DOHH2 (cell line): Measurements from ENCODE around the gene CYP4A22.

Experiments used
- H3F3A ChIP-seq: fragments of 200-600 bp; sonication (generic), shearing (Covaris generic); 2 replicates; pipeline ENCODE4 v1.6.0; 2016; ENCODE audit warnings: antibody characterized with exemption, mild to moderate bottlenecking; ENCODE audit not compliant: control insufficient read depth, insufficient read depth
- H3K27ac ChIP-seq: fragments of 200-600 bp; sonication (generic); 2 replicates; pipeline ENCODE4 v1.5.1; 2014; ENCODE audit warnings: low read depth, mild to moderate bottlenecking, low read length, moderate library complexity
- H3K27me3 ChIP-seq: fragments of 200-600 bp; sonication (generic); 2 replicates; pipeline ENCODE4 v1.6.1; 2014; ENCODE audit warnings: mild to moderate bottlenecking, low read length, mixed read lengths; ENCODE audit not compliant: control insufficient read depth
- H3K36me3 ChIP-seq: fragments of 200-600 bp; sonication (generic); 2 replicates; pipeline ENCODE4 v1.6.1; 2014; ENCODE audit warnings: mild to moderate bottlenecking, low read length, moderate library complexity, mixed read lengths; ENCODE audit not compliant: control insufficient read depth
- H3K4me1 ChIP-seq: fragments of 200-600 bp; sonication (generic); 2 replicates; pipeline ENCODE4 v1.6.1; 2014; ENCODE audit warnings: mild to moderate bottlenecking, low read length, mixed read lengths; ENCODE audit not compliant: control insufficient read depth
- H3K4me2 ChIP-seq: fragments of 200-600 bp; sonication (generic); 2 replicates; pipeline ENCODE4 v1.6.0; 2014; ENCODE audit warnings: mild to moderate bottlenecking, low read length, moderate library complexity
- H3K4me3 ChIP-seq: fragments of 200-600 bp; sonication (generic); 2 replicates; pipeline ENCODE4 v1.5.1; 2014; ENCODE audit warnings: mild to moderate bottlenecking, low read length, mixed read lengths
- H3K79me2 ChIP-seq: fragments of 200-600 bp; sonication (generic); 2 replicates; pipeline ENCODE4 v1.6.1; 2014; ENCODE audit warnings: mild to moderate bottlenecking, low read length, mixed read lengths; ENCODE audit not compliant: control insufficient read depth
- H3K9me2 ChIP-seq: fragments of 200-600 bp; sonication (generic); replicated peaks from 2 replicates; pipeline ENCODE4 v1.6.1; 2014; ENCODE audit warnings: mild to moderate bottlenecking, low read length, mixed read lengths; ENCODE audit not compliant: control insufficient read depth
- H3K9me3 ChIP-seq: fragments of 200-600 bp; sonication (generic); 2 replicates; pipeline ENCODE4 v1.6.1; 2014; ENCODE audit warnings: antibody characterized with exemption, low read length, mixed read lengths; ENCODE audit not compliant: control insufficient read depth, insufficient read depth
- H4K20me1 ChIP-seq: fragments of 200-600 bp; sonication (generic); 2 replicates; pipeline ENCODE4 v1.6.0; 2014; ENCODE audit warnings: low read depth, mild to moderate bottlenecking, antibody characterized with exemption, low read length, moderate library complexity; ENCODE audit not compliant: control insufficient read depth, insufficient read depth
- EZH2phosphoT487 ChIP-seq: fragments of 200-600 bp; sonication (generic); IDR thresholded peaks from 2 replicates; pipeline ENCODE4 v1.6.1; 2017; ENCODE audit warnings: borderline replicate concordance, mild to moderate bottlenecking, antibody characterized with exemption, low read length, moderate library complexity, mixed read lengths
- TF ChIP-seq, protein P1 (sequence below): fragments of 200-600 bp; sonication (generic); IDR thresholded peaks from one replicate; pipeline ENCODE4 v1.5.1; 2014; ENCODE audit warnings: antibody characterized with exemption, mild to moderate bottlenecking, low read depth, low read length; ENCODE audit not compliant: poor library complexity, severe bottlenecking

Gene CYP4A22

DNA sequence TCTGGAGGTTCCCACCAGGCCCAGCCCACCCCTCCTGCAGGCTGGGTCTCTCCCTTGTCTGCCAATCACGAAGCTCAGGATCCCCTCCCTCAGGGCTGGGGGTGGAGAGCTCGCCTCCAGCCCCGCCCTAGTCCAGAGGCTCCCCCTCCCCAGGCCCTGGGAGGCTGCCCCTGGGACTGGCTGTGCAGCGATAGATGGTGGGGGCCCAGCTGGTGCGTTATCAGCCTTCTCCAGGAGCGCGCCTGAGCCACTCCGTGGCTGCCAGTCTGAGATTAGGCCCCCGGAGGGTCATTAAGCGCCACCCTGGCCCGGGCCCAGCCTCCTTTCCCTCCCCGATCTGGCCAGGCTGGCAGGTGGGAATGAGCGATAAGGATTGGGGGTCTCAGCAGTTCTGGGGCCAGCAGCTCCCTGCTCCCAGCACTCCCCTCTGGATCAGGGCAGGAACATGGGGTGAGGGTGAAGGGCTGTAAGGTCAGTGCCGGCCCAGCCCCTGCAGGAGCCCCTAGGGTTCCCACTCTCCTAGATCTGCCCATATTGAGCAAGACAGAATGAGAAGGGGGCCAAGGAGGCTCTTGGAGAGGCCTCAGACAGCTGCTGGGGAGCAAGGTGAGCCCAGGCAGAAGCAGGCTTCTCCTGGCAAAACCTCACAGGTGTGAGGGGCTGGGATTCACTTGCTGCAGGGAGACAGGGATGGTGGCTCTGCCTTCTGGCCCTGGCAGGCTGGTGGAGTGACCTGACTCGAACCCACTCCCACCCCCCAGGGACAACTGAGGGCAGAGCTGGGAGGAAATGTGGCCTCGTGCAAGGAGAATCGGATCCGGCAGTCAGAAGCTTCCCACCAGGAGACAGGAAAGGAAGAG is 44.1 kb downstream of the CYP4A22 start:
- Histone ChIP-seq H3K27me3 (peaks cover 12% of the 10 kb centered on the region), H3K9me3 (no peaks in the 10 kb centered on the region), H3K9me2 (no peaks in the 10 kb centered on the region), H3K79me2 (no peaks in the 10 kb centered on the region), H3K27ac (no peak overlapping the region), H4K20me1 (no peaks in the 10 kb centered on the region), H3K36me3 (no peaks in the 10 kb centered on the region), H3K4me1 (peaks cover 4% of the 10 kb centered on the region), H3F3A (no peaks in the 10 kb centered on the region), H3K4me3 (no peak overlapping the region), H3K4me2 (no peak overlapping the region)
- TF ChIP-seq, protein P1, sequence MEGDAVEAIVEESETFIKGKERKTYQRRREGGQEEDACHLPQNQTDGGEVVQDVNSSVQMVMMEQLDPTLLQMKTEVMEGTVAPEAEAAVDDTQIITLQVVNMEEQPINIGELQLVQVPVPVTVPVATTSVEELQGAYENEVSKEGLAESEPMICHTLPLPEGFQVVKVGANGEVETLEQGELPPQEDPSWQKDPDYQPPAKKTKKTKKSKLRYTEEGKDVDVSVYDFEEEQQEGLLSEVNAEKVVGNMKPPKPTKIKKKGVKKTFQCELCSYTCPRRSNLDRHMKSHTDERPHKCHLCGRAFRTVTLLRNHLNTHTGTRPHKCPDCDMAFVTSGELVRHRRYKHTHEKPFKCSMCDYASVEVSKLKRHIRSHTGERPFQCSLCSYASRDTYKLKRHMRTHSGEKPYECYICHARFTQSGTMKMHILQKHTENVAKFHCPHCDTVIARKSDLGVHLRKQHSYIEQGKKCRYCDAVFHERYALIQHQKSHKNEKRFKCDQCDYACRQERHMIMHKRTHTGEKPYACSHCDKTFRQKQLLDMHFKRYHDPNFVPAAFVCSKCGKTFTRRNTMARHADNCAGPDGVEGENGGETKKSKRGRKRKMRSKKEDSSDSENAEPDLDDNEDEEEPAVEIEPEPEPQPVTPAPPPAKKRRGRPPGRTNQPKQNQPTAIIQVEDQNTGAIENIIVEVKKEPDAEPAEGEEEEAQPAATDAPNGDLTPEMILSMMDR = no peak
- no peak for TF ChIP-seq EZH2phosphoT487

DNA sequence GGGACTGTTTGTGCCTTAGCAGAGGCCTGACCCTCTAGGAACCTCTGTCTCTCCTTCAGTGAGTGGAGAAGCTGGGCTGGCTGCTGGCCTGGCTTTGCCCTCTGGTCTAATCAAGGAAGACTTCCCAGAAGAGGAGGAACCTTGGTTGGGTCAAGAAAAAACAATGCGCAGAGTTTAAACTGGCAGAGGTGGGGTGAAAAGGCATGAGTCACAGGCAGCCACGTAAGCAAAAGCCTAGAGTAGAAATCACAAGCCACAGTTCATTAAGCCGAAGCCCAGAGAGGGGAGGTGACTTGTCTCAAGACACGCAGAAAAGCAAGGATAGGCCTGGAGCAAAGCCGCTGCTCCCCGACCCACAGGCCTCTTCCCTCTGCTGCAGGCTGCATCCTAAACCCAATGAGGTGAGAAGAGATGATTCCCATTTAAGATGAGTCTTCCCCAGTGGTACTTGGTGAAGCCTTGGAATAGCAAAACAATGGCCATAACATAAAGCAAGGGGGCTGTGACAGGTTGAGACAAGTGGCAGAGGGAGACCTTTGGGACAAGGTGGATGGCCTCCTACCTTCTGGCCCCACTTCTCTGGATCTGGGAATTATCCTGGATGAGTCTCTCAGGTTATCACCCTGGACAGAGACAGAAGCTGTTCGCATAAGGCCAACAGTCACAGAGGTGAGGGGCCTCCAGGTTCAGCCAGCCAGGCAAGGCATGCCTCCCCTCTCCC is 44.9 kb downstream of the CYP4A22 start:
- Histone ChIP-seq H4K20me1 (no peaks in the 10 kb centered on the region), H3K27ac (no peak overlapping the region), H3K36me3 (no peaks in the 10 kb centered on the region), H3K4me3 (no peak overlapping the region), H3K27me3 (peaks cover 12% of the 10 kb centered on the region), H3K4me1 (peaks cover 4% of the 10 kb centered on the region), H3K79me2 (no peaks in the 10 kb centered on the region), H3F3A (no peaks in the 10 kb centered on the region), H3K4me2 (no peak overlapping the region), H3K9me3 (no peaks in the 10 kb centered on the region), H3K9me2 (no peaks in the 10 kb centered on the region)
- TF ChIP-seq, protein P1 = no peak
- TF ChIP-seq EZH2phosphoT487 = no peak

DNA sequence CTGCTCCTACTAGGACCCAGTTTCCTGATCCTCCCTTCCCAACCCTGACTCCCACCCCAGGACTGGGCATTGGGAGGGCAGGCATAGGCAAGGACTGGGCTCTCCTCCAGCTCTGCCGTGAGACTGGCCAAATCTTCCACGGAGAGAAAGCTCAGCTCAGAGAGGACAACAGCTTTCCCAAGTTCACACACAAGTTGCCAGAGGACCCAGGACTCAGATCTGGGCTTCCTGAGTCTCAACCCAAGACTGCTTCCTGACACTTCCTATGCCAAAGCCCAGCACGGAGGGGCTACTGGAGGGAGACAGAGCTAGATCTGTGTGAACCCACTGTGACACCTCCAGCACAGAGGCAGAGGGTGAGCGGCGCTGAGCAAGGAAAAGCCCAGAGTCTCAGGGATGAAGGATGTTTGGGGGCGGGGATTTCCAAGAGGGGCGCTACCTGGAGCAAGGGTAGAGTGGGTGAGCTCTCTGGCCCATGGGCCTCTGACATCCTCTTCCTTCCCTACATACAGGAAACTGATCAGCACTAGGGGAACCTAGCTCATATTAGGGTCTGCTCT is 45.5 kb downstream of the CYP4A22 start:
- Histone ChIP-seq H3K4me2 (no peak overlapping the region), H3K79me2 (no peaks in the 10 kb centered on the region)

More for the DNA sequence above, 45.5 kb downstream of the CYP4A22 start:
- H3K4me3 ChIP-seq = no peak overlapping the region
- no peaks in the 10 kb centered on the region for H4K20me1 ChIP-seq
- H3K36me3 ChIP-seq = no peaks in the 10 kb centered on the region
- peaks cover 4% of the 10 kb centered on the region for H3K4me1 ChIP-seq
- peaks cover 12% of the 10 kb centered on the region for H3K27me3 ChIP-seq
- TF ChIP-seq, protein P1 = no peak
- TF ChIP-seq EZH2phosphoT487 = no peak
- no peak overlapping the region for H3K27ac ChIP-seq
- H3K9me2 ChIP-seq = no peaks in the 10 kb centered on the region
- H3K9me3 ChIP-seq = no peaks in the 10 kb centered on the region
- no peaks in the 10 kb centered on the region for H3F3A ChIP-seq
